Myometrial cell (primary cell): ENCODE results near the gene ING5. TPM values are rescaled to one million over a fixed set of nuclear protein-coding genes. Genes with fewer than 3 reads are reported as not detected.

Source experiments
- total RNA-seq: library from RNA; depleted of rRNA; stranded (reverse); fragments of >200 nt; gene quantifications from 2 replicates; pipeline ENCODE4 v1.2.3, GENCODE V29; 2015

Gene ING5
- 12.7 and 39.9 TPM in 2 replicates for total RNA-seq

DNA sequence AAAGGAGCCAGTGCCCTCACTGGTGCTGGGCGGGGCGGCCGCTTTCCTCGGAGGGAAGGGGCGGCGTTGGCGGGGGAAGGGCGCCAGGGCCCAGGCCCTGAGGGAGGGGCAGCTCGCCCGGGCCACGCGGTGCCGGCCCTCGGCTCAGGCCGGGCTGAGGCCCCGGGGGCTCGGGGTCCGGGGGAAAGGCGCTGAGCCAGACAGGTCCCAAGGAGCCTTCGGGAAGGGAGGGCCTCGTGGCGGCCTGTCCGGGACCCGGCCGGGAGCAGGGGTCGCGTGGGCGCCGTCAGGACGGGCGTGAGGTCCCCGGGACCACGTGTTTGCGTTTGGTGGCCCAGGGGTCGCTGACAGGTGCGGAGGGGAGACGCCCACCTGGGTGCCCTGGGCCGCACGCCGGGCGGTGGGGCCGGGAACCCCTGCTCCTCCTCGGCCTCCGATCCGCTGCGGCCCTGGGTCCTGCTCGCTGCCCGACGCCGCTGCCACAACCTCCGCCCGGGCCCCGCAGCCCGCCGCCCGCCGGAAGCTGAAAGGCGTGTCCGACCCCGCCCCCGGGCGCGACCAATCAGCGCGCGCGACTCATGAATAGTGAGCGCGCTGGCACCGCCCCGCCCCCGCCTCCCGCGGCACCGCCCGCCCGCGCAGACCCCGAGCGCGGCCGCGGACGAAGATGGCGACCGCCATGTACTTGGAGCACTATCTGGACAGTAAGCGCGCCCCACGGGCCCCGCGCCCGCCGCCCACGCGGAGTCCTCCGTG is at the start of gene ING5:
ING5 (plus strand) TSS at position 641 of the 756 bp plus-strand sequence; CDS start at position 668, 27 bp downstream.

DNA sequence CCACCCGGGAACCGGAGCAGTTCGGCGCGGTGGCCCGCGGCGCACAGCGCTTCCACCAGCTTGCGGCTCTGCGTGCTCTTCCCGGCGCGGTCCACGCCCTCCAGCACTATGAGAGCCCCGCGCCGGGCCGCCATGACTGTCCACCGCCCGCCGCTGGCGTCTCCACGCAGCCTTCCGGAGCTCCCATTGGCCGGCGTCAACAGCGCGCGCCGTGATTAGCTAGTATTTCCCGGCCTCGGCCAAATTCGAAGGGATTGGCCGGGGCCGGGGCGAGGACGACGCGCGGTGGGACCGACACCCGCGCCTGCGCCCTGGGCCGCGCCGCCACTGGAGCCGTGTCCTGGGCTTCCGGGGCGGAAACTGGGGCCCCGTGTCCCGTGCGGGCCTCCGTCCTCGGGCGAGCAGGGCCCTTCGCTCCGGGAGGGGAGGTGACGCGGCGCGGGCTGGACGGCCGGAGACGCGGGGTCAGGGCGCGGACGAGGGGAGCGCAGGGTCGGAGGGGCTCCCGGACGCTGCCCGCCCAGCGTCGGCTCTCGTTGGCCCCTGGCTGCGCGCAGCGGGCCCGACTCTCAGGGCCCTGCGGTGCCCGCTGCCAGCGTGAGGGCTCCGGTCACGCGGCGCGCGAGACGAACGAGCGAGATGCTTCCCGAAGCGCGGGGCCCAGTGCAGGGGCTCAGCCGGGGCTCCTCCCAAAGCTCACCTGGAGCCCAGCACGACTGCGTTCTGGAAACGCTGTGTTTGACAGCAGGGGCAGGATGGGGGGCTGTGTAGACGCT is 15.0 kb upstream of the ING5 start, which contains the start of gene DTYMK:
DTYMK (minus strand) TSS at position 166 of the 776 bp plus-strand sequence; CDS start at position 134, 32 bp downstream.

DNA sequence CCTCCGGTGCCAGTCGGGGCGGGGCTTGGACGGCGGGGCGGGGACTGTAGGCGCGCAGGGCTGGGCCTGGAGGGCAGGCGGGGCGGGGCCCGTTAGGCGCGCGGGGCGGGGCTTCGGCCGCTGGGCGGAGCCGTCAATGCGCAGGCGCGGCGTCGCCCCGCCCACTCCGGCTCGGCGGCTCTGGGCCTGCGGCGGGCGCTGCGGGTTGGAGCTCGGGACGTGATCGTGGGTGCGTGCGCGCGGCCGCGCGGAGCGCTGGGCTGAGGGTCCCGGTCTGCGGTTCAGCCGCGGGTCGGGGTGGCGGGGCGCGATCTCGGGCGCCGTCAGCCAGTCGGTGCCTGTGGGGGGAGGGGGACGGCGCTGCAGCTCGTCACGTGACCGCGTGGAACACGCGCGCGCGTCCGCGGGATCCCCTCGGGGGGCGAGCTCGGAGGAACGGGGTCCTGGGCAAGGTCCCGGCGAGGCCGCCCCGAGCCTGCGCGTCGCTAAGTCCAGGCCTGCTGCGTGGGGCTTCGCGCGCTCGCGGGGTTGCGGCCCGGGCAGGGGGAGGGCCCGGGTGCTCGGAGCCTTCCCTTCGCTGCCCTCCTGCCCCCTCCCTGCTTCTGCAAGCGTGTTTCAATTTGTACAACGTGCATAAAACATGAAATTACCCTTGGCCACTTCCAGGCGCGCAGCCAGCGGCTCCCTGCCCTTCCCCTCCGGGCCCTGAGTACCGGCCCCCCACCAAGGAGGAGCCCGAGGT is 32.8 kb downstream of the ING5 start, which contains the start of gene D2HGDH:
D2HGDH (plus strand) TSS at position 164 of the 742 bp plus-strand sequence. CDS start 595 bp downstream, outside the sequence.

DNA sequence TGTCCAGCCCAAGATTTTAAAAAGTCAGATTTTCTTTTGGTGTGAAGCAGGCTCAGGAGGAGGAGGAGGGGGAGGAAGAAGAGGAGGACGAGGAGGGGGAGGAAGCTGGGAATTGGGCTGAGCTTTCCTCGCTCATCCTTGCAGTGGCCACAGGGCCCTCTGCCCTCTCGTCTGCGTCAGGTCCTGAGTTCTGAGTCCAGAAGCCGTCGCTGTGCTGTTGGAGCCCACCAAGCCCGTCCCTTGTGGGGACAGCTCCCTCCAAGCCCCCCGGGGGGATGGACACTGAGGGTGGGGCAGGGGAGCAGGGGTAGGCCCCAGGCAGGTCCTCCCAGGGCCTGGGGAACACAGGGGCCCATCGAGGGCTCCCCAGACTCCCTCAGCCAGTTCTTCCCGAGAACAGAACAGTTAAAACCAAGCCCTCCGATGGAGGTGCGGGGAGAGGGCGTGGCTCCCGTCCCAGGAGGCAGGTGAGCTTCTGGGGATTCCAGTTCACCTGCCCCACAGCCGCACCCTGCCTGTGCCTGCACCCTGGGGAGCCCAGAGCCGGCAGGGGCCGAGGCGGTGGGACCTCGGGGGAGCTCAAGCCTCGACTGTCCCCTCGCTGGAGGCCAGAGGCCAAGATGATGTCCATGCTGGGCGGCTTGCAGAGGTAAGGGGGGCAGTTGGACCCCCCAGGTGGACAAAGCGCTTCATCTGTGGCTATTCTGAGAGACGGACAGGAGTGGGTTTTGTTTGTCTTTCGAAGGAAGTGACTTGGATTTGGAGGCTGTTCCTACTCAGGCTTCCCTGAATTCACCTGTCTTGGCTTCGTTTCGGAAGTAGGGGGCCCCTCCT is 74.7 kb downstream of the ING5 start, which contains the start of gene GAL3ST2:
GAL3ST2 (plus strand) TSS at position 487 of the 834 bp plus-strand sequence; CDS start at position 621, 134 bp downstream.

Other genes starting within 250 kb of the ING5 start
- gene STK25, start 193.5 kb upstream of the ING5 start, total RNA-seq = 216 and 299 TPM in 2 replicates
- gene BOK, start 143.3 kb upstream of the ING5 start, total RNA-seq = 45.3 and 48.4 TPM in 2 replicates
- gene THAP4, start 64.9 kb upstream of the ING5 start, total RNA-seq = 45.5 and 47.0 TPM in 2 replicates
- gene ATG4B, start 64.3 kb upstream of the ING5 start, total RNA-seq = 64.6 and 71.4 TPM in 2 replicates
- gene DTYMK, start 15.2 kb upstream of the ING5 start, total RNA-seq = 86.7 and 102 TPM in 2 replicates
- gene D2HGDH, start 32.6 kb downstream of the ING5 start, total RNA-seq = 16.1 and 17.0 TPM in 2 replicates
- gene GAL3ST2, start 74.8 kb downstream of the ING5 start, total RNA-seq = not detected in 2 replicates
- not detected in 2 replicates for gene NEU4, start 107.2 kb downstream of the ING5 start, total RNA-seq
- not detected in 2 replicates for gene PDCD1, start 156.9 kb downstream of the ING5 start, total RNA-seq
- gene RTP5, start 167.7 kb downstream of the ING5 start, total RNA-seq = not detected in 2 replicates